ENCODE measurements around the gene HSDL2.

DNA sequence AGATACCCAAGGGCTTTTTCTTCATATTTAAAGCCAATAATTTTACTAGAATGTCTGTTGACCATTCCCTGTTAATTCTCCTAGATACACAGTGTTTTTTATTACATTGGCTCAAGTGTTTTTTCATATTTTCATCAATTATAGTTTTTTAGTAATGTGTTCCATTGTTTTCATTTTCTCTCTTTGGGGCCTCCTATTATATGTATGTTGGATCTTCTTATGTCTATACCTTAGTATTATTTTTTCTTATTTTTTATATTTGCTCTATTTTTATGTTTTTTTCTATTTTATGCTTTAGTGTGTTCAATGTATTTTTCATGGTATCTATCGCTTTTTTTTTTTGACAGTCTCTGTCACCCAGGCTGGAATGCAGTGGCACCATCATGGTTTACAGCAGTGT is 114.2 kb downstream of the HSDL2 start:
- TF ChIP-seq, protein P1, sequence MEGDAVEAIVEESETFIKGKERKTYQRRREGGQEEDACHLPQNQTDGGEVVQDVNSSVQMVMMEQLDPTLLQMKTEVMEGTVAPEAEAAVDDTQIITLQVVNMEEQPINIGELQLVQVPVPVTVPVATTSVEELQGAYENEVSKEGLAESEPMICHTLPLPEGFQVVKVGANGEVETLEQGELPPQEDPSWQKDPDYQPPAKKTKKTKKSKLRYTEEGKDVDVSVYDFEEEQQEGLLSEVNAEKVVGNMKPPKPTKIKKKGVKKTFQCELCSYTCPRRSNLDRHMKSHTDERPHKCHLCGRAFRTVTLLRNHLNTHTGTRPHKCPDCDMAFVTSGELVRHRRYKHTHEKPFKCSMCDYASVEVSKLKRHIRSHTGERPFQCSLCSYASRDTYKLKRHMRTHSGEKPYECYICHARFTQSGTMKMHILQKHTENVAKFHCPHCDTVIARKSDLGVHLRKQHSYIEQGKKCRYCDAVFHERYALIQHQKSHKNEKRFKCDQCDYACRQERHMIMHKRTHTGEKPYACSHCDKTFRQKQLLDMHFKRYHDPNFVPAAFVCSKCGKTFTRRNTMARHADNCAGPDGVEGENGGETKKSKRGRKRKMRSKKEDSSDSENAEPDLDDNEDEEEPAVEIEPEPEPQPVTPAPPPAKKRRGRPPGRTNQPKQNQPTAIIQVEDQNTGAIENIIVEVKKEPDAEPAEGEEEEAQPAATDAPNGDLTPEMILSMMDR (IDR thresholded peaks at IDR 0.05 in 2 of 3, conservative IDR thresholded peaks at IDR 0.05 in 1 of 3; ENCODE audit: control insufficient read depth in 2 of 3, extremely low read depth in 1 of 3, insufficient read depth in 1 of 3, low read depth in 3 of 3, low read length in 3 of 3) = no peak
- TF ChIP-seq HCFC1 (IDR thresholded peaks at IDR 0.05; ENCODE audit: low read length) = no peak
